GM18519 (cell line): ENCODE results near the gene SYNE1.
"Not testable (repeated sequence)": the region's sequence is repeated elsewhere in the genome, so short reads cannot be mapped to it uniquely, and the experiment has no call there.

Source experiments
- ATAC-seq: cut with Tn5 transposase; IDR thresholded peaks from one replicate; pipeline ENCODE4 v1.9.1; 2021; ENCODE audit warnings: mild to moderate bottlenecking, moderate library complexity; ENCODE audit not compliant: unreplicated experiment, low FRiP score

SYNE1 gene

GRCh38 chr6:152338335-152339125, 298.6 kb downstream of the SYNE1 start:
- ATAC-seq, result peak; percentile 80

GRCh38 chr6:152334555-152334954, 302.6 kb downstream of the SYNE1 start:
- no peak for ATAC-seq

GRCh38 chr6:152330961-152331360, 306.2 kb downstream of the SYNE1 start:
- ATAC-seq, result no peak

- no peak for ATAC-seq
Measured at GRCh38 chr6:152329638-152330448, 307.3 kb downstream of the SYNE1 start.

GRCh38 chr6:152328200-152328599, 309.0 kb downstream of the SYNE1 start:
- not testable (repeated sequence) for ATAC-seq

GRCh38 chr6:152323376-152323775, 313.8 kb downstream of the SYNE1 start:
- ATAC-seq, result no peak

GRCh38 chr6:152318278-152318677, 318.9 kb downstream of the SYNE1 start:
- ATAC-seq, result no peak

- ATAC-seq, result no peak
Measured at GRCh38 chr6:152316024-152316423, 321.1 kb downstream of the SYNE1 start.

GRCh38 chr6:152314483-152314832, 322.7 kb downstream of the SYNE1 start:
- ATAC-seq, result no peak

GRCh38 chr6:152313542-152314482, 323.4 kb downstream of the SYNE1 start:
- ATAC-seq, result no peak

- ATAC-seq, result no peak
Measured at GRCh38 chr6:152312434-152312833, 324.7 kb downstream of the SYNE1 start.

- no peak for ATAC-seq
Measured at GRCh38 chr6:152310371-152310954, 326.7 kb downstream of the SYNE1 start.

GRCh38 chr6:152309648-152310047, 327.5 kb downstream of the SYNE1 start:
- no peak for ATAC-seq

GRCh38 chr6:152309006-152309405, 328.2 kb downstream of the SYNE1 start:
- ATAC-seq, result no peak

GRCh38 chr6:152308306-152308705, 328.9 kb downstream of the SYNE1 start:
- no peak for ATAC-seq

- no peak for ATAC-seq
Measured at GRCh38 chr6:152305672-152306071, 331.5 kb downstream of the SYNE1 start.

GRCh38 chr6:152301765-152302568, 335.2 kb downstream of the SYNE1 start:
- peak; percentile 86 for ATAC-seq

- peak; percentile 10 for ATAC-seq
Measured at GRCh38 chr6:152301021-152301764, 336.0 kb downstream of the SYNE1 start.

- no peak for ATAC-seq
Measured at GRCh38 chr6:152300517-152300916, 336.6 kb downstream of the SYNE1 start.
